ENCODE data around the gene C16orf92.

The C16orf92 gene

GRCh38 chr16:30006095-30006473 lies 16.9 kb upstream of the C16orf92 start:
- H3K4me3 ChIP-seq (ENCODE audit: low read depth, low read length), result no peak overlapping the region
- DNase-seq (ENCODE audit: low read depth), result no peak
- TF ChIP-seq CTCF (IDR thresholded peaks at IDR 0.05; ENCODE audit: insufficient read depth, low read depth, low read length, missing control alignments), result no peak

GRCh38 chr16:30006659-30007377 lies 16.2 kb upstream of the C16orf92 start:
- H3K4me3 ChIP-seq (ENCODE audit: low read depth, low read length), result no peak overlapping the region
- TF ChIP-seq CTCF (IDR thresholded peaks at IDR 0.05; ENCODE audit: insufficient read depth, low read depth, low read length, missing control alignments), result no peak
- DNase-seq (ENCODE audit: low read depth), result no peak

GRCh38 chr16:30007378-30007895 lies 15.6 kb upstream of the C16orf92 start:
- DNase-seq (ENCODE audit: low read depth), result no peak
- TF ChIP-seq CTCF (IDR thresholded peaks at IDR 0.05; ENCODE audit: insufficient read depth, low read depth, low read length, missing control alignments), result no peak
- no peak overlapping the region for H3K4me3 ChIP-seq (ENCODE audit: low read depth, low read length)

GRCh38 chr16:30009085-30009862 lies 13.7 kb upstream of the C16orf92 start:
- H3K4me3 ChIP-seq (ENCODE audit: low read depth, low read length), result no peak overlapping the region
- TF ChIP-seq CTCF (IDR thresholded peaks at IDR 0.05; ENCODE audit: insufficient read depth, low read depth, low read length, missing control alignments), result no peak
- DNase-seq (ENCODE audit: low read depth), result no peak

- TF ChIP-seq CTCF (IDR thresholded peaks at IDR 0.05; ENCODE audit: insufficient read depth, low read depth, low read length, missing control alignments), result no peak
- no peak overlapping the region for H3K4me3 ChIP-seq (ENCODE audit: low read depth, low read length)
Observed at GRCh38 chr16:30009990-30010843, 12.8 kb upstream of the C16orf92 start.

GRCh38 chr16:30010844-30011713 lies 11.9 kb upstream of the C16orf92 start, which contains the start of gene DOC2A:
Gene DOC2A (minus strand): TSS chr16:30011027. CDS start chr16:30010222, 805 bp downstream.
- TF ChIP-seq CTCF (IDR thresholded peaks at IDR 0.05; ENCODE audit: insufficient read depth, low read depth, low read length, missing control alignments), result no peak
- peak within 1 kb of the TSS; percentile 23; the same call in 1 of the 2 replicates for H3K4me3 ChIP-seq (ENCODE audit: low read depth, low read length)
- no peak for DNase-seq (ENCODE audit: low read depth)

More at GRCh38 chr16:30009990-30010843, 12.8 kb upstream of the C16orf92 start:
- DNase-seq (ENCODE audit: low read depth), result no peak

Data from GM12865 (cell line).